Lower lobe of right lung (tissue), 2 donors: ENCODE results near the gene D2HGDH. TPM values are rescaled to one million over a fixed set of nuclear protein-coding genes. Genes with fewer than 3 reads are reported as not detected.

Experiments
- ATAC-seq, 2 donors: fragments of 200-7000 bp; cut with Tn5 transposase; one replicate each; pipeline ENCODE4 v1.9.1; 2020 to 2022; ENCODE audit warnings: mild to moderate bottlenecking in 2 of 2, moderate library complexity in 2 of 2
- DNase-seq: peaks from one replicate; pipeline ENCODE4 v3.0.0-alpha.2; 2020
- H3K27ac ChIP-seq: fragments of 200-600 bp; one replicate; pipeline ENCODE4 v1.8.0; 2022
- H3K27me3 ChIP-seq: fragments of 200-600 bp; one replicate; pipeline ENCODE4 v1.8.0; 2022; ENCODE audit warnings: low read depth
- H3K36me3 ChIP-seq: fragments of 200-600 bp; one replicate; pipeline ENCODE4 v1.8.0; 2022; ENCODE audit warnings: mild to moderate bottlenecking
- H3K4me1 ChIP-seq: fragments of 200-600 bp; one replicate; pipeline ENCODE4 v1.8.0; 2022
- H3K4me3 ChIP-seq: fragments of 200-600 bp; one replicate; pipeline ENCODE4 v1.8.0; 2022; ENCODE audit warnings: mild to moderate bottlenecking
- H3K9me3 ChIP-seq: fragments of 200-600 bp; one replicate; pipeline ENCODE4 v1.8.0; 2022
- CTCF ChIP-seq: fragments of 200-600 bp; IDR thresholded peaks from one replicate; pipeline ENCODE4 v1.8.0; 2022; ENCODE audit warnings: antibody characterized with exemption, mild to moderate bottlenecking
- intact Hi-C: fragments of 100-400 bp; cut with DNase I; formaldehyde crosslinking; loops from one replicate; pipeline ENCODE4 v1.11.0; 2022
- total RNA-seq: library from RNA; stranded (reverse); fragmentation: NEBNext Ultra II Directional; extraction: Animal tissue kit (Norgen Biotek cat#: 25700); gene quantifications from one replicate; pipeline ENCODE4 v1.2.1, GENCODE V29; 2021
- donor health status: DM: no; HTN: yes; CAD: no; lungs with severe emphysema.

Gene D2HGDH
- total RNA-seq, 1 donor from 2014 or later, result 29.4 TPM

- ATAC-seq, result peak in 1 of 2 donors; percentile 4
- intact Hi-C loops, result no loop called here
Measured at GRCh38 chr2:241768251-241768711, 33.9 kb downstream of the D2HGDH start.

GRCh38 chr2:241768850-241769249, 34.4 kb downstream of the D2HGDH start:
- H3K27ac ChIP-seq, result no peak overlapping the region
- ATAC-seq, result no peak
- no peak for DNase-seq
- no peaks in the 10 kb centered on the region for H3K36me3 ChIP-seq
- intact Hi-C loops, result no loop called here
- H3K9me3 ChIP-seq, result no peaks in the 10 kb centered on the region
- no peak for TF ChIP-seq CTCF
- H3K27me3 ChIP-seq, result peaks cover 15% of the 10 kb centered on the region
- peaks cover 5% of the 10 kb centered on the region for H3K4me1 ChIP-seq
- no peak overlapping the region for H3K4me3 ChIP-seq

More at GRCh38 chr2:241768251-241768711, 33.9 kb downstream of the D2HGDH start:
- Histone ChIP-seq H3K36me3 (no peaks in the 10 kb centered on the region), H3K4me3 (no peak overlapping the region), H3K27me3 (peaks cover 9% of the 10 kb centered on the region), H3K4me1 (peaks cover 5% of the 10 kb centered on the region), H3K27ac (no peak overlapping the region), H3K9me3 (no peaks in the 10 kb centered on the region)
- TF ChIP-seq CTCF, result no peak
- no peak for DNase-seq

- Histone ChIP-seq H3K27ac (no peak overlapping the region), H3K9me3 (no peaks in the 10 kb centered on the region), H3K4me1 (peaks cover 5% of the 10 kb centered on the region), H3K27me3 (peaks cover 24% of the 10 kb centered on the region), H3K4me3 (no peak overlapping the region), H3K36me3 (no peaks in the 10 kb centered on the region)
- intact Hi-C loops, result no loop called here
- no peak for ATAC-seq
- DNase-seq, result no peak
- no peak for TF ChIP-seq CTCF
Measured at GRCh38 chr2:241769819-241770184, 35.4 kb downstream of the D2HGDH start.

GRCh38 chr2:241770185-241770935, 35.9 kb downstream of the D2HGDH start:
- Histone ChIP-seq H3K9me3 (no peaks in the 10 kb centered on the region), H3K4me1 (peaks cover 5% of the 10 kb centered on the region), H3K27me3 (peaks cover 29% of the 10 kb centered on the region), H3K36me3 (no peaks in the 10 kb centered on the region), H3K4me3 (no peak overlapping the region), H3K27ac (no peak overlapping the region)
- TF ChIP-seq CTCF, result no peak
- ATAC-seq (no peak), DNase-seq (no peak)
- intact Hi-C loops, result no loop called here

GRCh38 chr2:241770936-241771285, 36.5 kb downstream of the D2HGDH start:
- no peak for TF ChIP-seq CTCF
- Histone ChIP-seq H3K4me1 (peaks cover 5% of the 10 kb centered on the region), H3K27ac (no peak overlapping the region), H3K36me3 (no peaks in the 10 kb centered on the region), H3K4me3 (no peak overlapping the region), H3K27me3 (peaks cover 35% of the 10 kb centered on the region), H3K9me3 (no peaks in the 10 kb centered on the region)
- no peak for DNase-seq
- ATAC-seq, result no peak
- intact Hi-C loops, result no loop called here
